NCI-H2196 (cell line): ENCODE measurements around the gene GPR35.
"Not testable (repeated sequence)": the region's sequence is repeated elsewhere in the genome, so short reads cannot be mapped to it uniquely, and the experiment has no call there.

Source experiments
- DNase-seq: peaks from one replicate; lab custom pipeline; 2025; ENCODE audit not compliant: unreplicated experiment; lab: John Stamatoyannopoulos, UW

Gene GPR35

DNA sequence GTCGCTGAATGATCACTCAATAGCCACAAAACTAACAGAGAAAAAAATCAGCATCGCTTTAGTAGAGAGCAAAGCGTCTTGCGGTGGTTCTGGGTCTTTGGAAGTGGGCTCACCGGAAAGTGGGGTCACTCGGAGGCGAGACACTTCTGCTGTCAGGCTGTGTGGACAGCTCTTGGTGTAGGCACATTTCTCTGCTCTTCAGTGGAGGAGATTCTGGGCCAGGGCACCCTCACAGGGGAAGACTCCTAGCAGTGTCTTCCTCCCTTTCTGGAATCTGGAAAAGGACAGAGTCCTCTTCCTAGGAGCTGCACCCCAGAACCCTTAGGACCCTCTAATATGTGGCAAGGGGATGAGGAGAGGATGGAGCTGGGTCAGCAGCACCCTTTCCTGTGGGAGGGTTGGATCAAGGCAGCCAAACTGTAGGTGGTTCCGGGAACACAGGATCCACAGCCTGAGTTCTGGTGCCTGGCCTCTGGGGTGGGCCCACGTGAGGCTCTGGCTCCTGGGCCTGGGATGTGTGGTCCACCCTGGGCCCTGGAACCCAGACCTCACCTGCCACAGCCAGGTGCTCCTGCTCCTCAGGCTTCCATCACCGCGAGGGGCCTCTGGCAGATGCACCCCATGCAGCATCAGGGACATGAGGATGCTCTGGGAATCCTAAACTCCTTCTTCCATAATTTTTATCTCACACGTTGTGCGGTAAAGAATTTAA is 25.1 kb downstream of the GPR35 start:
- DNase-seq: no peak

- no peak for DNase-seq
These were observed 25.9 kb downstream of the GPR35 start for GRCh38 chr2:240651185-240651584.

DNA sequence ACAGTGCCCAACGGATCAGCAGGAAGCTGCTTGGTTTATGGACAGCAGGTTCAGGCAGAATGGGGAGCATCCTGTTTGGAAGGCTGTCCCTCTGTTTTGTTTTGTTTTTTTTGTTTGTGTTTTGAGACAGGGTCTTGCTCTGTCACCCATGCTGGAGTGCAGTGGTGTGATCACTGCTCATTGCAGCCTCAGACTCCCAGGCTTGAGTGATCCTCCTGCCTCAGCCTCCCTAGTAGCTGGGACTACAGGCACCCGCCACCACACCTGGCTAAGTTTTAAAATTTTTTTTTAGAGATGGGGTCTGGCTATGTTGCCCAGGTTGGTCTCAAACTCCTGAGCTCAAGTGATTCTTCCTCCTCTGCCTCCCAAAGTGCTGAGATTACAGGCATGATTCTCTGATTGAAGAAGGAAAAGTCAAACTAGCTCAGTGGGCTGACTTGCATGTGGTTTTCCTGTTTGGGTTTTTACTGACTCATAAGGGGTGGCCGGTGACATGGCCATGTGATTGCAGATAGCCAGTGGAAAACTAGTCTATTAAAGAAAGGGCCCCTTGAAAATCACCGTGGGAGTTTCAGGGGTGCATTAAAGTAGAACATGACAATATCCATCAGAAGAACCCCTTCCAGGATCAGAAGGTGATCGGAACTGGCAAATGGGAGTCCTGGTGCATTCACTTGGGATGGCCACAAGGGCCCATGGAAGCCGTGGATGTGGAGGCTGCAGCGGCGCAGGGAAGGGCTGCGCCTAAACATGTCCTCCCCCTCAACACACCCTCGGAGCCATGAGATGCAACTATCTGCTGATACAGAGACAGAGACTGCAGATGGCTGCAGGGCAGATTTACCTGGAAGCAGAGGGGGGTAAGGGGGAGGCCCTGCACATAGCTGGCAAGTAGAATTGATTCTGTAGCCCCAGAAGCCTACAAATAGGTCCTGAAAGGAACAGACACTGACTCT is 30.9 kb downstream of the GPR35 start:
- DNase-seq: no peak

GRCh38 chr2:240659883-240660282 is 34.6 kb downstream of the GPR35 start:
- not testable (repeated sequence) for DNase-seq

DNA sequence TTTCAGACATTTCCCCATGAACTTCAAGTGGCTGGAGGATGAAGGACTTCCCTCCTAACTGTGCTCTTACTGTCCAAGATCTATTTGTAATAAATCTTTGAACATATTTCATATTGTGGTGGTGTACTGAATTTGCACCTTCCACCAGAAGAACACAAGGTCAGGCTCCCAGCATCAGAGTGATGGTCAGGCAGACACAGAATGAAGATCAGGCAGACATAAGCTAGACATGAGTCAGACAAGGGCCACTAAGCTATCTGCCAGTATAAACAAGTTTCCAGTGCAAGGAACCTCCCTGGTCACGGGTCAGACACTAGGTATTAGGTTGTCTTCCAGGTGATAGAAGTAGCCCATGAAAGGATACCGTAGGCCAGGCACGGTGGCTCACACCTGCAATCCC is 37.4 kb downstream of the GPR35 start:
- no peak for DNase-seq

DNA sequence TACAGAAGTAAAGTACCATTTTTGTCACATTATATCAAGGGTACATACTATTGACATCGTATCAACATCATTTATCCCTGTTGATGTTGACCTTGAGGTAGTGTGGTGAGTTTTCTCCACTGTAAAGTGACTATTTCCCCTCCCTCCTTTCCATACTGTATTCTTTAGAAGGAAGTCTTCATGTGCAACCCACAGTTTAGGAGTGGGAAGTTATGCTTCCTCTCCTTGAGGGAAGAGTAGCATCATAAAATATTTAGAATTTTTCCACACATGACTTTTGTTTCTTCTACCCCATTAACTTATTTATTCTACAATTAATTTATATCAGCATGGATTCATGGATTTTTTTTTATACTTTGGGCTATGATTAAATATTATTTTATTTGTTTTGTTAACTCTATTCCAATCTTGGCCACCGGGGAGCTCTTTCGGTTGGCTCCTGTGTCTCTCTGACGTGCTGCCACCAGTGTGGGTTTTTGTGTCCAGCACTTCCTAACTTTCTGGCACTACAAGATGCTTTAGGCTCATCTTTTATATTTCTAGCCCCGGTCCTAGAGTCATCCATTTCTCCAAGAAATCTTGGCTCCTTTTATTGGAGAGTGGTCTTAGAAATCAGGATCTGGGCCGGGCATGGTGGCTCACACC is 38.4 kb downstream of the GPR35 start:
- DNase-seq: no peak

DNA sequence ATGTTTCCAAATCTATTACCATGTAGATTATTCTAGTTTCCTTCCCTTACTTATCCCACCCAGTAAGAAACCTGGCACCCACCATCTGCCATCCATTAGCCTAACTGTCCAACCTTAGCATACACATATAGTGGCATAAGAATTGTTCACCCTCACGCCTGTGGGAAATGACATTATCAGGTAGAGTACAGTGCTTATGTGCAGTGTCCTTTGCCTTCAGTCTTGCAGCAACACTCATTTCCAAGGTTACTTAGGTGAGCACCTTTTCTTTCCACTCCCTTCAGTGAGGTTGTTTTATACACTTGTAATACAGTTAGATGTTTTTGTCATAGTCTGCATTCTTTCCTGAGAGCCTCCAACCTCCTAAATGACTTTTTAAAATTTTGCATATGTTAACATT is 39.3 kb downstream of the GPR35 start:
- no peak for DNase-seq

DNA sequence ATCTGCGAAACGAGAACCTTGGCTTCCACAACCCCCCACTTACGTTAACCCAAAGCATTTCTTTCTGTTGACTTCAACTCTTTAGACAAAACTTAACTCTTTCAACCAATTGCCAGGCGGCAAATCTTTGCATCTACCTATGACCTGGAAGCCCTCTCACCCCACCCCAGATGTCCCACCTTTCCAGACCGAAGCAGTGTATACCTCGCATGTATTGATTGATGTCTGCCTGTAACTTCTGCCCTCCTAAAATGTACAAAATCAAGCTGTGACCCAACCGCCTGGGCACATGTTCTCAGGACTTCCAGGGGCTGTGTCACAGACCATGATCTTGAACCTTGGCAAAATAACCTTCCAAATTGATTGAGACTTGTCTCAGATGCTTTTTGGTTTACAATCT is 45.1 kb downstream of the GPR35 start:
- DNase-seq: no peak

- DNase-seq: no peak
These were observed 45.7 kb downstream of the GPR35 start for GRCh38 chr2:240670950-240671349.

DNA sequence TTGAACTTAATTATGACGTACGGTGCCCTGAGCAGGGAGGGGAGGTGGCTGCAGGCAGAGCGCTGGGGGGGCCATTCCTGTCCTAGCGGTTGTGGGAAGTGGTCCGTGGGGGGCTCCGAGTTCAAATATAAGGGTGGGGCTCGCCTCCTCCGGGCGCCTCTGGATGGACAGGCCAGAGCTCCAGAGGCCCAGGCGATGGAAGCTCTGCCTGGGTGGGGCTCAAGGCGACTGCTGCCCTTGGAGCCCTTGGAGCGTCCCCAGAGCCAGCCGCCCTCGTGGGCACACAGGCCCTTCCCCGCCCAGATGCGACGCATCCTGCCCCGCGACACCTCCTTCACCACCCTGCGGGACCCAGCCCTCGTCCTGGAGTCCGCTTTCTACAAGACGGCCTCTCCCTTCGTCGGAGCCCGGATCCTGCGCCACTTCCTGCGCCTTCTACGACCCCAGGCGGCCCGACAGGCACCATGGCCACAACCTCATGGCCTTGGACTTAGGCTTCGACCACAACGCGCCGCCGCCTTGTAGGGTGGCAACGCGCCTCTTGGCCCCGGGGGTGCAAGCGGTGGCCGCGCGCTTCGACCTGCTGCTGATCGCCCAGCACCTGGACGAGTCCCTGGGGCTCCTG is 46.9 kb downstream of the GPR35 start:
- no peak for DNase-seq

DNA sequence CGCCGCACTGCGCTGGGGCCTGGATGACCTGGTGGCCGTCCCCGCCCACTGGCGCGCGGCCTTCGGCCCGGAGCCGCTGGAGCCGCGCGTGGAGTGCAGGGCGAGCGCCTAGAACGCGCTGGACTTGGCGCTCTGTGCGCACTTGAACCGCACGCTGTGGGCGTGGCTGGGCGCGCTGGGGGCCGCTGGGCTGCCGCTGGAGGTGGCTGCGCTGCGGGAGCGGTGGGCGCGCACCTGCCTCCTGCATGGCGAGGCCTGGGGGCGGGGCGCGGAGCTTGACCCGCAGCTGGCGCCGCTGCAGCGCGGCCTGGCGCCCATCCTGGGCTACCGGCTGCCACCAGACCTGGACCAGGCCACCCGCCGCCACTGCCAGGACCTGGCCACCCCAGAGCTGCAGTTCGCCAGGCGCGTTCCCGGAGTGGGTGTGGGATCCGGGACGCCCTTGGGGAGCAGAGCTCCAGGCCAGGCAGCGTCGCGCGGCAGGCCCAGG is 47.5 kb downstream of the GPR35 start:
- DNase-seq: no peak

GRCh38 chr2:240674461-240675184 is 49.3 kb downstream of the GPR35 start:
- DNase-seq: not testable (repeated sequence)

GRCh38 chr2:240675345-240675744 is 50.1 kb downstream of the GPR35 start:
- not testable (repeated sequence) for DNase-seq

- DNase-seq: not testable (repeated sequence)
These were observed 52.8 kb downstream of the GPR35 start for GRCh38 chr2:240678043-240678442.

DNA sequence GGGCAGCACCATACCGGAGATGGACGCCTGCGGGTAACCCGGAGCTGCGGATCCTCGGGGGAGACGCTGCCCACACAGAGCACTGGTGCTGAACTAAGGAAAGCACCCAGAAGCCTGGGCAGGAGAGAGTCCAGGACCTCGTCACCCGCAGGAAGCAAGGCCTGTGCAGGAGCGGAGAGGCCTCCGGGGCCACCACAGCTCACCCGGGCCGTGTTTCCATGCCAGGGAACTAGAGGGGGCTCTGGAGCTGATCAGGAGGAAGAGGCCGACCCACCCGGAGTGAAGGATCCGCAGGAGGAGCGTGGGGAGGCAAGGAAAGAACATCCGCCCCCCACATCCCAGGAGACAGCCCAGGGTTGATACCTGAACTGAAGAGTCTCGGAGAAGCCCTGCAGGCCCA is 53.6 kb downstream of the GPR35 start:
- not testable (repeated sequence) for DNase-seq

DNA sequence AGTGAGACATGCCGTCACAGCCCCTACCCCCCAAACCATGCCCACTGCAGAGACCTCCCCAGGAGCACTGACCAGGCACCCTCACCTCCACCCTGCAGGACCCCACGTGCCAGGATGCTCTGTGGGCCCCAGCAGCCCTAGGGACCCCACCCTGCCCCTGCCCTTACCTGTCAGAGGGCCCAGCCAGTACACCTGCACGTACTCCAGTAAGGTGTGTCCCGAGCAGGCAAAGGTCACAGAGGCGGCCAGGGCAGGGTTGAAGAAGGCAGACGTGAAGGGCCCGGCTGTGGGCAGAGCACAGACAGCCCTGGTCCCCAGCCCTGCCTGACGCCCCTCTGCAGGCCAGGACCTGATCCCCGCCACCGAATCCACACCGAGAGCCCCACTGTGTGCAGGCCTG is 54.9 kb downstream of the GPR35 start:
- DNase-seq: not testable (repeated sequence)
